ENCODE data around the gene CLCF1. TPM values are rescaled to one million over a fixed set of nuclear protein-coding genes. Genes with fewer than 3 reads are reported as not detected.

Gene CLCF1
- total RNA-seq, 2 experiments from 2014 or later, result 0.09 to 0.27 TPM

DNA sequence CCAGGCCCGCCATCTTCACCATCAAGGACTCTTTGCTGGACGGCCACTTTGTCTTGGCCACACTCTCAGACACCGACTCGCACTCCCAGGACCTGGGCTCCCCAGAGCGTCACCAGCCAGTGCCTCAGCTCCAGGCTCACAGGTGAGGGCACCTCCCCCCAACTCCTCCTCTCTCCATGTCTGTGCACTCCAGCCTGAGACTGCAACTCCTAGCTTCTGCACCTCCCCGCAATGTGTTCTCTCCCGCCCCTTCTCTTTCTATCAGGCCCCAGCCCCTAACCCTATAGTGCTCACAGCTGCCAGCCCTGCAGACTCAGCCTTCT is 22.8 kb upstream of the CLCF1 start:
- Mint-ChIP-seq H3K9me3 (ENCODE audit: low read depth) (no peaks in the 10 kb centered on the region), H3K36me3 (ENCODE audit: low read depth) (peaks cover 41% of the 10 kb centered on the region), H3K27me3 (no peaks in the 10 kb centered on the region), H3K4me1 (peaks cover 50% of the 10 kb centered on the region), H3K27ac (no peak overlapping the region), H3K4me3 (no peak overlapping the region)
- intact Hi-C loops (cut with DNase I, micrococcal nuclease), result no loop called here
- ATAC-seq (no peak), DNase-seq (no peak)
- CTCF ChIA-PET, result interaction anchor here (0.6 to 1.7 kb wide), 6 partner anchors 9 to 78 kb away, joined by 3 to 6 read pairs (median 4); no protein-coding TSS in a partner anchor
- POLR2A ChIA-PET, result interaction anchor here (0.6 kb wide), 1 partner anchor 48 kb away, joined by 9 read pairs; no protein-coding TSS in a partner anchor

DNA sequence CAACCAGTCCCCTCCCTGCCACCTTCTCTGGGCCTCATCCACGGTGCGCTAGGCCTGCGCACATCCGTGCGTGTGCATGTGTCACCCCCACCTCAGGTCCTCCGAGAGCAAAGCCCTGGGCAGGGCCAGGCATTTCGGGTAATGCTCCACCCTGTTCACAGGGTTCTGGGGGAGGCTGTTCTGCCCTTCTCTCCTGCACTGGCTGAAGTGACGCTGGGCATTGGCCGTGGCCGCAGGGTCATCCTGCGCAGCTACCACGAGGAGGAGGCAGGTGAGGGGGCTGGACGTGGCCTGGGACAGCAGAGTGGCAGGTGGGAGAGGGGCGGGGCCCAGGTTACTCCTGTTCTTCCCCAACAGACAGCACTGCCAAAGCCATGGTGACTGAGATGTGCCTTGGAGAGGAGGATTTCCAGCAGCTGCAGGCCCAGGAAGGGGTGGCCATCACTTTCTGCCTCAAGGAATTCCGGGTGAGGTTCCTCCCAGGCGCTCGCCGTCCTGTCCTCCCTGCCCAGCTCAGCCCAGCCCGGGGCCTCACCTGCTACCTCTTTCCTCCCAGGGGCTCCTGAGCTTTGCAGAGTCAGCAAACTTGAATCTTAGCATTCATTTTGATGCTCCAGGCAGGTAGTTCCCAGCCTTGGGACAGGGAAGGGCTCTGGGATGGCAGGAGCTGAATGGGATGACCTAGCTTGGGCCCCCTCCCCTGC is 22.3 kb upstream of the CLCF1 start:
- ChIA-PET POLR2A (interaction anchor here (0.6 kb wide), 1 partner anchor 48 kb away, joined by 9 read pairs; no protein-coding TSS in a partner anchor), CTCF (interaction anchor here (0.6 to 1.7 kb wide), 6 partner anchors 9 to 79 kb away, joined by 3 to 6 read pairs (median 4); no protein-coding TSS in a partner anchor)
- peaks cover 38% of the 10 kb centered on the region for H3K36me3 Mint-ChIP-seq (ENCODE audit: low read depth)
- no peaks in the 10 kb centered on the region for H3K9me3 Mint-ChIP-seq (ENCODE audit: low read depth)
- ATAC-seq, result no peak
- no peak overlapping the region for H3K4me3 Mint-ChIP-seq
- intact Hi-C loops (cut with DNase I, micrococcal nuclease), result no loop called here
- H3K27ac Mint-ChIP-seq, result no peak overlapping the region
- peaks cover 55% of the 10 kb centered on the region for H3K4me1 Mint-ChIP-seq
- no peak for DNase-seq
- no peaks in the 10 kb centered on the region for H3K27me3 Mint-ChIP-seq

DNA sequence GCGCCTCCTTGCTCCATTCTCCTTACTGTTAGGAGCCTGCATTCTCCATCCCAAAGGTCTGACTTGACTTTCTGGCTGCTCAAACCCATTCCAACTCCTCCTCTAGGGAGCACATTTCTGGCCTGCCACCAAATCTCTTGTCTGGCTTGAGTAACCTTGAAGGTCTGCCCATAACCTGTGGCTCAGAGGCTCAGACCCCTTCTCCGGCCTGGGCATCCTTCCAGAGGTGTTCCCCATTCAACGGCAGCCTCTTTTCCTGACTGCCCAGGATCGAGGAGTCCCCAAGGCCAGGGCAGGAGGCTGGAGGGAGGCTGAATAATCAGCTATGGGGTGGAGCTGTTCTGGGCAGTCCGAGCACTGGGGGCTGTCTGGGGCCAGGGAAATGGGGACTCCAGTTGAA is 20.6 kb upstream of the CLCF1 start:
- Mint-ChIP-seq H3K36me3 (ENCODE audit: low read depth) (peaks cover 27% of the 10 kb centered on the region), H3K27me3 (no peaks in the 10 kb centered on the region), H3K9me3 (ENCODE audit: low read depth) (no peaks in the 10 kb centered on the region), H3K4me1 (peaks cover 50% of the 10 kb centered on the region), H3K4me3 (peak overlapping the region; percentile 89), H3K27ac (no peak overlapping the region)
- no peak for ATAC-seq
- intact Hi-C loops (cut with DNase I, micrococcal nuclease), result loop anchor here in 1 of 2 experiments (5.0 kb wide), 1 partner anchor 722 kb away; no protein-coding TSS in a partner anchor
- POLR2A ChIA-PET, result no interaction called here
- DNase-seq, result no peak
- CTCF ChIA-PET, result interaction anchor here (1.0 to 1.2 kb wide), 2 partner anchors 11 to 19 kb away, joined by 3 read pairs; no protein-coding TSS in a partner anchor

DNA sequence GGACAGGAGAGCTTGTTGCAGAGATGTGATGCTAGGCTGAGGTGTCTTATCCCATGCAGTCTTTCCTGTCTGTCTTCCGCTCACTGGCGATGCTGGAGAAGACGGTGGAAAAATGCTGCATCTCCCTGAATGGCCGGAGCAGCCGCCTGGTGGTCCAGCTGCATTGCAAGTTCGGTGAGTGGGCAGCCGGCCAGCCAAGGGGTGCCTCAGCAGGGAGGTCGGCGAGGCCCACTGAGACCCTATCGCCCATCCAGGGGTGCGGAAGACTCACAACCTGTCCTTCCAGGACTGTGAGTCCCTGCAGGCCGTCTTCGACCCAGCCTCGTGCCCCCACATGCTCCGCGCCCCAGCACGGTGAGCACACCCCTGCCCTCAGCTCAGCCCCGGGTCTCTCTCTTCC is 20.0 kb upstream of the CLCF1 start:
- H3K27ac Mint-ChIP-seq, result no peak overlapping the region
- ChIA-PET CTCF (no interaction called here), POLR2A (interaction anchor here (1.0 kb wide), 1 partner anchor 153 kb away, joined by 3 read pairs; no protein-coding TSS in a partner anchor)
- DNase-seq, result no peak
- intact Hi-C loops (cut with DNase I, micrococcal nuclease), result loop anchor here in 1 of 2 experiments (5.0 kb wide), 1 partner anchor 721 kb away; no protein-coding TSS in a partner anchor
- H3K4me1 Mint-ChIP-seq, result peaks cover 48% of the 10 kb centered on the region
- H3K4me3 Mint-ChIP-seq, result peak overlapping the region; percentile 89
- peaks cover 23% of the 10 kb centered on the region for H3K36me3 Mint-ChIP-seq (ENCODE audit: low read depth)
- no peaks in the 10 kb centered on the region for H3K9me3 Mint-ChIP-seq (ENCODE audit: low read depth)
- H3K27me3 Mint-ChIP-seq, result no peaks in the 10 kb centered on the region
- no peak for ATAC-seq

DNA sequence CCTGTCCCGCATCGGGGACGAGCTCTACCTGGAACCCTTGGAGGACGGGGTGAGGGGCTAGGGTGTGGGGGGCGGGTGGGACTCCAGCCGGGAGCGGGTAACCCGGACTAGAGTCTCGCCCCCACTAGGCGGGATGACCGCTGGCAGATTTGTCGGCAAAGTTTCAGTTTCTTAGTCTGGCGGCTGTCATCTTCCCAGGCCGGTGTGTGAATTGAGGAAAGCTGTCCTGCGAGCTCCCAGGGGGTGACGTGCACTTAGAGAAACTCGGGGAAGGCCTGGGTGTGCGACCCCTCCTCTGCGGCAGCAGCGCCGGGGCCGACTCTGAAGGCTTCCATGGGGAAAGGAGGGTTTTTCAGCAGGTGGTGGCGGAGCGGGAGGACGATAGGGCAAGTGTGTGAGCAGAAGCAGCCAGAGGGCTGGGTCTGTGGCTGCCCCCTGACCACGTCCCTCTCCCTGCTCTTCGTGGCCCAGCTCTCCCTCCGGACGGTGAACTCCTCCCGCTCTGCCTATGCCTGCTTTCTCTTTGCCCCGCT is 18.9 kb upstream of the CLCF1 start:
- ChIA-PET POLR2A (interaction anchor here (1.0 to 1.4 kb wide), 5 partner anchors 8 to 152 kb away, joined by 3 to 7 read pairs (median 3); partner anchors contain the start of genes PPP1CA, PTPRCAP and TBC1D10C), CTCF (interaction anchor here (0.6 to 20.0 kb wide), 6 partner anchors 9 to 45 kb away, joined by 3 to 445 read pairs (median 8); partner anchors contain the start of genes POLD4, PPP1CA, PTPRCAP and TBC1D10C)
- no peaks in the 10 kb centered on the region for H3K27me3 Mint-ChIP-seq
- H3K4me3 Mint-ChIP-seq, result peak overlapping the region; percentile 89
- no peaks in the 10 kb centered on the region for H3K9me3 Mint-ChIP-seq (ENCODE audit: low read depth)
- ATAC-seq (peak; percentile 17), DNase-seq (no peak)
- H3K4me1 Mint-ChIP-seq, result peaks cover 39% of the 10 kb centered on the region
- H3K27ac Mint-ChIP-seq, result peak overlapping the region; percentile 80
- peaks cover 13% of the 10 kb centered on the region for H3K36me3 Mint-ChIP-seq (ENCODE audit: low read depth)
- intact Hi-C loops (cut with DNase I, micrococcal nuclease), result loop anchor here in 1 of 2 experiments (5.0 kb wide), 1 partner anchor 720 kb away; no protein-coding TSS in a partner anchor

DNA sequence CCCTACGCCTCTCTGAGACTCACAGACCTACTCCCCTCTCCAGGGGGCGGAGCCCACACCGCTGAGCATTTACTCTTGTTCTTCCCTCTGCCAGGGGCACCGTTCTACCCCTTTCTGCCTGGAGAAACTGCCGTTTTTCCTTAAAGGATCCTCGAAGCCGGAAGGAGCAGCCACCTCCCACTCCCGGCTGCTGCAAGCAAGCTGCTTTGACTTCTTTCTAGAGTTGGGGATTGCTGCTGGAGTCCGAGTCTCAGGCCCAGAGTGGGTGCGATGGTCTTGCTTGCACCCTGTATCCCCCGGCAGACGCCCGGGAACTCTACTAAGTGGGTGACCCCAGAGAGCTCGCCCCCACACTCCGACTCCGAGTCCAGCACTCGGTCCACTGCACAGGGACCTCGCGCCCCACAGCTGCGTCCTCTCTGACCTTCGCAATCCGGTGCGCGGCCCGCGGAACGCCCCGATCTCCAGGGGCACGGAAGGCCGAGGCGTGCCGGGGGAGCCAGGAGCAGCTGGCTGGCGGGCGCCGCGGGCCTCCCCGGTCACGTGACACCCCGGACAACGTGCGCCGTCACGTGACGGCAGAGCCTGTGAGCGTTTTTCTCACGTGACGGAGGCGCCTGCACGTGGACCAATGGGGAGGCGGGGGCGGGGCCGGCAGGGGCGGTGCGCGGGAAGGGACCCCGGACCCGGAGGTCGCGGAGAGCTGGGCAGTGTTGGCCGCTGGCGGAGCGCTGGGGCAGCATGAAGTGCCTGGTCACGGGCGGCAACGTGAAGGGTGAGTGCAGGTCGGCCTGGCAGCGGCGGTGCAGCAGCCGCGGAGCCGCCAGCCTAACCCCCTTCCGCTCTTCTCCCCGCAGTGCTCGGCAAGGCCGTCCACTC is 18.1 kb upstream of the CLCF1 start, which contains the start of gene RAD9A:
TSS of gene RAD9A (plus strand) at position 683 of the 879 bp plus-strand sequence. CDS start at position 742, 59 bp downstream.
- Mint-ChIP-seq H3K9me3 (ENCODE audit: low read depth) (no peaks in the 10 kb centered on the region), H3K4me1 (peaks cover 34% of the 10 kb centered on the region), H3K27me3 (no peaks in the 10 kb centered on the region), H3K36me3 (ENCODE audit: low read depth) (peaks cover 9% of the 10 kb centered on the region), H3K4me3 (peak within 1 kb of the TSS; percentile 89), H3K27ac (peak within 1 kb of the TSS; percentile 80)
- DNase-seq (peak; percentile 97), ATAC-seq (peak; percentile 74)
- CTCF ChIA-PET, result interaction anchor here (0.6 to 20.0 kb wide), 8 partner anchors 9 to 46 kb away, joined by 3 to 445 read pairs (median 8); partner anchors contain the start of genes POLD4, PPP1CA, PTPRCAP and TBC1D10C
- POLR2A ChIA-PET, result interaction anchor here (0.8 to 1.4 kb wide), 5 partner anchors 9 to 46 kb away, joined by 3 to 7 read pairs (median 3); partner anchors contain the start of genes POLD4, PPP1CA, PTPRCAP and TBC1D10C
- intact Hi-C loops (cut with DNase I, micrococcal nuclease), result loop anchor here (1.0 to 5.0 kb wide), 9 partner anchors 10 to 719 kb away; partner anchors contain the start of genes POLD4 (in 1 of the 2), PPP1CA (in 1 of the 2), RPS6KB2 (in 1 of the 2) and TMEM134 (in 1 of the 2)

DNA sequence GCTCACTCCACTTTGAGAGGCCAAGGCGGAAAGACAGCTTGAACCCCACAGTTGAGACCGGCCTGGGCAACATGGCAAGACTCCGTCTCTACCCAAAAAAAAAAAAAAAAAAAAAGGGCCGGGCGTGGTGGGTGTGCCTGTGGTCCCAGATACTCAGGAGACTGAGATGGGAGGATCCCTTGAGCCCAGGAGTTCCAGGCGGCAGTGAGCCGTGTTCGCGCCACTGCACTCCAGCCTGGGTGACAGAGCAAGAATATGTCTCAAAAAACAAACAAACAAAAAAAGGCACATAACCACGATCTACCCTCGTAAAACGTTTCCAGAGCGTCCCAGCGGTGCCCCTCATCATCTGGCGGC is 17.5 kb upstream of the CLCF1 start:
- CTCF ChIA-PET, result interaction anchor here (0.6 to 20.0 kb wide), 5 partner anchors 8 to 36 kb away, joined by 3 to 445 read pairs (median 9); partner anchors contain the start of genes POLD4, PPP1CA and TBC1D10C
- Mint-ChIP-seq H3K4me1 (peaks cover 31% of the 10 kb centered on the region), H3K4me3 (peak overlapping the region; percentile 89), H3K36me3 (ENCODE audit: low read depth) (peaks cover 6% of the 10 kb centered on the region), H3K9me3 (ENCODE audit: low read depth) (no peaks in the 10 kb centered on the region), H3K27ac (peak overlapping the region; percentile 73), H3K27me3 (no peaks in the 10 kb centered on the region)
- ATAC-seq (no peak), DNase-seq (no peak)
- POLR2A ChIA-PET, result no interaction called here
- intact Hi-C loops (cut with DNase I, micrococcal nuclease), result loop anchor here (1.0 to 5.0 kb wide), 9 partner anchors 10 to 719 kb away; partner anchors contain the start of genes POLD4 (in 1 of the 2), PPP1CA (in 1 of the 2), RPS6KB2 (in 1 of the 2) and TMEM134 (in 1 of the 2)

DNA sequence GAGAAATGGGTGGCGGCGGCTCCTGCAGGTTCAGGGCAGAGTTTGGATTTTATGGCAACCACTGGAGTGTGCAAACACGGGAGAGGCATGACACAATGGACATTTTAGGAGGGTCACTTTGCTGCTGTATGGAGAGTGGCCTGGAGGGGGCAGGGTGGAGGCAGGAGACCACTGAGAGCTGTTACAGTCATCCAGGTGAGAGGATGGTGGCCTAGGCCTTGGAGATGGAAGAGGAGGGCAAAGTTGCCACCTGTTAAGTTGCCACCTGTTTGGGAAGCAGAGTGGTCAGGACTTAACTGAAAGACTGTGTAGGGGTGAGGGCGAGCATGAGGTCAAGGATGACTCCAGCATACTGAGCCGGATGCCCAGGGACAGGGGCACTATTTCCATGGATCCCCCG is 16.1 kb upstream of the CLCF1 start:
- H3K27ac Mint-ChIP-seq, result no peak overlapping the region
- ChIA-PET POLR2A (no interaction called here), CTCF (interaction anchor here (0.6 to 20.0 kb wide), 6 partner anchors 9 to 177 kb away, joined by 3 to 445 read pairs (median 4); partner anchors contain the start of gene POLD4)
- intact Hi-C loops (cut with DNase I, micrococcal nuclease), result no loop called here
- peak; percentile 67 for ATAC-seq
- H3K27me3 Mint-ChIP-seq, result no peaks in the 10 kb centered on the region
- peak; percentile 74 for DNase-seq
- H3K4me1 Mint-ChIP-seq, result peaks cover 31% of the 10 kb centered on the region
- peaks cover 6% of the 10 kb centered on the region for H3K36me3 Mint-ChIP-seq (ENCODE audit: low read depth)
- H3K9me3 Mint-ChIP-seq (ENCODE audit: low read depth), result no peaks in the 10 kb centered on the region
- H3K4me3 Mint-ChIP-seq, result peak overlapping the region; percentile 50

DNA sequence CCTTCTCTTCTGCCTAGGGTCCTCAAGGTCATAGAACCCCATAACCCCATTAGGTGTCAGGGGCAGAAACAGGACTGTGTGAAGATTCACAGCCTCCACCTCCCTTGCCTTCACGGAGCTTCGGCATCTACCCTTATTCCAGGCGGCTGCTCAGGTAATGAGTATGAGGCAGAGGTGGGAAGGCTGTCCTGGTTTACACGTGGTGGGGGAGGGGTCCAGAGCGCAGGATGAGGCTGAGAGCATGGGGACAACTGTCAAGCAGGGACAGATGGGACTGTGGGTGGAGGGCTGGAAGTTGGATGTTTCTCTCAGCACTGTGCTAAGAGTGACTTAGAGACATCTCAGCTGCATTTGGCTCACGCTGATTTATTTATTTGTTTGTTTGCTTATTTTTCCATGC is 14.1 kb upstream of the CLCF1 start:
- ATAC-seq (no peak), DNase-seq (no peak)
- ChIA-PET CTCF (interaction anchor here (0.5 to 20.0 kb wide), 8 partner anchors 9 to 71 kb away, joined by 3 to 445 read pairs (median 5); partner anchors contain the start of gene POLD4), POLR2A (no interaction called here)
- H3K27ac Mint-ChIP-seq, result no peak overlapping the region
- H3K27me3 Mint-ChIP-seq, result no peaks in the 10 kb centered on the region
- no peaks in the 10 kb centered on the region for H3K9me3 Mint-ChIP-seq (ENCODE audit: low read depth)
- H3K4me1 Mint-ChIP-seq, result peaks cover 21% of the 10 kb centered on the region
- intact Hi-C loops (cut with DNase I, micrococcal nuclease), result no loop called here
- H3K4me3 Mint-ChIP-seq, result no peak overlapping the region
- H3K36me3 Mint-ChIP-seq (ENCODE audit: low read depth), result no peaks in the 10 kb centered on the region

DNA sequence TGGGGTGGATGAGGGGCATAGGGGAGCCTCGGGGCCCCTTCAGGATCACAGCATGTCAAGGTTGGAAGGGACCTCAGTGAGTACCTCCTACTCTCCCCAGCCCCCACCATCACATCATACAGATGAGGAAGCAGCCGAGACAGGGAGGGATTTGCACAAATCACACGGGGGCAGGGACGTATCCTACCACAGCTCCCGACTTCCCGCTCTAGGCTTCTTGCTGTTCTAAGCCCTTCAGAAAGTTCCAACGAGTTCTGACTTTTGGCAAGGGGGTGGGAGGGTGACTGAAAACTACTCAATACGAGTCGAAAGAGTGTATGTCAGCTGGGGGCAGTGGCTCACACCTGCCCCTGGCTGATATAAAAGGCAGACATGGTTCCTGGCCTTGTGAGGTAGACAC is 13.7 kb upstream of the CLCF1 start:
- Mint-ChIP-seq H3K27me3 (no peaks in the 10 kb centered on the region), H3K4me3 (no peak overlapping the region), H3K4me1 (peaks cover 19% of the 10 kb centered on the region), H3K27ac (no peak overlapping the region), H3K36me3 (ENCODE audit: low read depth) (no peaks in the 10 kb centered on the region), H3K9me3 (ENCODE audit: low read depth) (no peaks in the 10 kb centered on the region)
- POLR2A ChIA-PET, result no interaction called here
- intact Hi-C loops (cut with DNase I, micrococcal nuclease), result no loop called here
- CTCF ChIA-PET, result interaction anchor here (0.6 to 20.0 kb wide), 10 partner anchors 9 to 264 kb away, joined by 3 to 445 read pairs (median 4); partner anchors contain the start of genes ACY3 and POLD4
- ATAC-seq (no peak), DNase-seq (no peak)

All from activated CD4-positive, alpha-beta T cell treated with anti-CD3 and anti-CD28 coated beads for 36 hours (primary cell).